HCT116 (cell line): ENCODE results near the gene IL17RD. TPM values are rescaled to one million over a fixed set of nuclear protein-coding genes. Genes with fewer than 3 reads are reported as not detected.

ENCODE experiments used
- ATAC-seq: fragments of 200-7000 bp; cut with Tn5 transposase; 2 replicates; pipeline ENCODE4 v1.9.1; 2020; ENCODE audit warnings: mild to moderate bottlenecking, moderate library complexity
- BruUV-seq: library from RNA; stranded (reverse); fragments of 400-500 nt; replicated peaks from 2 replicates; lab custom pipeline; 2021; lab: Mats Ljungman, UMichigan
- CTCF ChIA-PET: fragments of 300-600 bp; sonication (Branson Sonifier 250); formaldehyde crosslinking; loops from one replicate; lab custom pipeline; 2021; ENCODE audit warnings: antibody characterized with exemption; lab: Charles Lee
- POLR2A ChIA-PET: fragments of 300-600, 350-600 bp; sonication (Branson Sonifier 250); formaldehyde crosslinking; loops from one replicate; lab custom pipeline; 2021; ENCODE audit warnings: antibody characterized with exemption; lab: Charles Lee
- RAD21 ChIA-PET, 2 experiments: fragments of 300-600 bp; sonication (Branson Sonifier 250); formaldehyde crosslinking; loops; one replicate each; lab custom pipeline; 2023; ENCODE audit warnings: low total read pairs in 2 of 2; ENCODE audit not compliant: uncharacterized antibody in 2 of 2, unreplicated experiment in 2 of 2, low non-redundant PET in 1 of 2; lab: Charles Lee
- DNase-seq: peaks from one replicate; pipeline ENCODE4 v3.0.0-alpha.2; 2010; ENCODE audit warnings: low read depth, low spot score
- H2AFZ ChIP-seq: fragments of 200-600 bp; shearing (Covaris generic), sonication (generic); 2 replicates; pipeline ENCODE4 v1.6.1; 2017; ENCODE audit warnings: low read depth, mixed run types, mixed read lengths, antibody characterized with exemption, low read length; ENCODE audit not compliant: poor library complexity, severe bottlenecking
- H3K27ac ChIP-seq: 2 replicates; pipeline ENCODE4 v1.5.1; 2012; ENCODE audit warnings: low read depth, low read length
- H3K27me3 ChIP-seq: fragments of 200-600 bp; sonication (generic); 2 replicates; pipeline ENCODE4 v1.6.1; 2016; ENCODE audit warnings: mixed run types, low read length, mixed read lengths; ENCODE audit not compliant: insufficient read depth
- H3K36me3 ChIP-seq, 2 experiments: fragments of 200-500 bp in 1 of 2; fragments of 200-600 bp in 1 of 2; sonication (Bioruptor generic) in 1 of 2; sonication (generic) in 1 of 2; 2 replicates each; pipeline versions ENCODE4 v1.5.1 to v1.6.1; 2014 to 2016; ENCODE audit warnings: low read length in 2 of 2, inconsistent platforms in 1 of 2, mixed read lengths in 1 of 2, mixed run types in 1 of 2; ENCODE audit not compliant: insufficient read depth in 2 of 2, control insufficient read depth in 1 of 2
- H3K4me1 ChIP-seq, 2 experiments: fragments of 200-600 bp in 1 of 2; sonication (generic) in 1 of 2; 2 replicates each; pipeline versions ENCODE4 v1.5.1 to v1.6.1; 2012 to 2017; ENCODE audit warnings: low read length in 2 of 2, inconsistent platforms in 1 of 2, mild to moderate bottlenecking in 1 of 2, mixed read lengths in 1 of 2, mixed run types in 1 of 2, moderate library complexity in 1 of 2; ENCODE audit not compliant: insufficient read depth in 2 of 2, control insufficient read depth in 1 of 2
- H3K4me2 ChIP-seq: fragments of 200-600 bp; sonication (generic); 2 replicates; pipeline ENCODE4 v1.6.1; 2017; ENCODE audit warnings: mixed run types, low read length, mixed read lengths
- H3K4me3 ChIP-seq, 2 experiments: fragments of 200-600 bp in 1 of 2; sonication (generic) in 1 of 2; replicated peaks in 1 of 2; 2 replicates each; pipeline ENCODE4 v1.5.1; 2011 to 2016; ENCODE audit warnings: low read length in 2 of 2, control low read depth in 1 of 2, low read depth in 1 of 2, mild to moderate bottlenecking in 1 of 2, mixed read lengths in 1 of 2, mixed run types in 1 of 2
- H3K79me2 ChIP-seq: fragments of 200-600 bp; sonication (generic); 2 replicates; pipeline ENCODE4 v1.6.1; 2017; ENCODE audit warnings: mild to moderate bottlenecking, mixed run types, low read length, moderate library complexity, mixed read lengths; ENCODE audit not compliant: insufficient read depth
- H3K9ac ChIP-seq: fragments of 200-600 bp; sonication (generic); 2 replicates; pipeline ENCODE4 v1.6.1; 2016; ENCODE audit warnings: low read length, mixed read lengths
- H3K9me2 ChIP-seq: fragments of 200-600 bp; sonication (generic), shearing (Covaris generic); 2 replicates; pipeline ENCODE4 v1.6.1; 2017; ENCODE audit warnings: mixed run types, mild to moderate bottlenecking, moderate library complexity; ENCODE audit not compliant: insufficient read depth
- H3K9me3 ChIP-seq, 2 experiments: fragments of 200-500 bp in 1 of 2; fragments of 200-600 bp in 1 of 2; sonication (Bioruptor generic) in 1 of 2; sonication (generic) in 1 of 2; 2 replicates each; pipeline ENCODE4 v1.6.1; 2014 to 2017; ENCODE audit warnings: low read length in 2 of 2, mixed read lengths in 2 of 2, inconsistent platforms in 1 of 2, low read depth in 1 of 2, mild to moderate bottlenecking in 1 of 2, mixed run types in 1 of 2, moderate library complexity in 1 of 2; ENCODE audit not compliant: control insufficient read depth in 1 of 2, insufficient read depth in 1 of 2
- H4K20me1 ChIP-seq: fragments of 200-600 bp; sonication (generic), shearing (Covaris generic); 2 replicates; pipeline ENCODE4 v1.6.1; 2017; ENCODE audit warnings: mixed run types, mild to moderate bottlenecking, moderate library complexity; ENCODE audit not compliant: insufficient read depth
- CBX3 ChIP-seq: IDR thresholded peaks from 2 replicates; pipeline ENCODE4 v1.6.1; 2012; ENCODE audit warnings: low read depth
- CEBPB ChIP-seq: IDR thresholded peaks from 2 replicates; pipeline ENCODE4 v1.6.1; 2012; ENCODE audit warnings: low read depth
- ELF1 ChIP-seq: IDR thresholded peaks from 2 replicates; pipeline ENCODE4 v1.6.1; 2012; ENCODE audit warnings: low read depth, borderline replicate concordance
- JUND ChIP-seq: IDR thresholded peaks from 2 replicates; pipeline ENCODE4 v1.6.1; 2012
- RAD21 ChIP-seq: IDR thresholded peaks from 2 replicates; pipeline ENCODE4 v1.6.1; 2012; ENCODE audit warnings: low read depth, mild to moderate bottlenecking
- SRF ChIP-seq: IDR thresholded peaks from 2 replicates; pipeline ENCODE4 v1.6.1; 2012; ENCODE audit warnings: low read depth
- YY1 ChIP-seq: IDR thresholded peaks from 2 replicates; pipeline ENCODE4 v1.6.1; 2011; ENCODE audit warnings: low read length, low read depth, moderate library complexity, mild to moderate bottlenecking; ENCODE audit not compliant: insufficient replicate concordance; ENCODE audit errors: extremely low read depth
- ZBTB33 ChIP-seq: IDR thresholded peaks from 2 replicates; pipeline ENCODE4 v1.6.1; 2011; ENCODE audit warnings: mild to moderate bottlenecking, low read length, moderate library complexity; ENCODE audit not compliant: insufficient replicate concordance; ENCODE audit errors: extremely low read depth
- ZFX ChIP-seq: fragments of 450-650 bp; IDR thresholded peaks from 2 replicates; pipeline ENCODE4 v1.6.1; 2017
- intact Hi-C: fragments of 100-400 bp; cut with micrococcal nuclease; formaldehyde crosslinking; loops from 2 replicates; pipeline ENCODE4 v1.10.0; 2022
- total RNA-seq: library from RNA; stranded (reverse); gene quantifications from one replicate; pipeline ENCODE4 v1.2.1, GENCODE V29; 2021; ENCODE audit not compliant: unreplicated experiment
- TF ChIP-seq, protein P1 (sequence below), 3 experiments: fragments of 200-600 bp in 1 of 3; sonication (generic) in 1 of 3; IDR thresholded peaks in 2 of 3; conservative IDR thresholded peaks in 1 of 3; 2 replicates each; pipeline ENCODE4 v1.5.1; 2012 to 2017; ENCODE audit warnings: low read depth in 2 of 3, low read length in 2 of 3, antibody characterized with exemption in 1 of 3, borderline replicate concordance in 1 of 3, control low read depth in 1 of 3, mild to moderate bottlenecking in 1 of 3, mixed read lengths in 1 of 3, mixed run types in 1 of 3, moderate library complexity in 1 of 3; ENCODE audit not compliant: insufficient read depth in 1 of 3
- TF ChIP-seq, protein P2 (sequence below): IDR thresholded peaks from 2 replicates; pipeline ENCODE4 v1.6.1; 2012

Gene IL17RD
- total RNA-seq, 1 experiment from 2014 or later: 12.3 TPM

DNA sequence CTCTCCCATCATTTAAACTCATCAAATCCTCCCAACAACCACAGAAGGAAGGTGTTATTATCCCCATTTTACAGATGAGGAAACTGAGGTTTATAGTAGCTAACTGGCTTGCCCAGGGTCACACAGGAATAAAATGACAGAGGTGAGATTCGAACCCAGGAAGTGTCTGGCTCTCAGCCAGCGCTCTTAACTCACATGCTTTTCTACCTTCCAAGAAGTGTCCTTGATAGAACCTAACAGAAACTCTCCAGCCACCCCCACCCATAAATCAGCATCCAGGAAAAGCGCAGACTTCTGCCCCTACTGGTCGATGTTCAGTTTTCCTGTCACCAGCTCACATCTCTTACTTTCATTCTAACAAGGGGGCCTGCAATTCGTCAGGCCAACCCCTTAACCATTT lies 52.9 kb downstream of the IL17RD start:
- CTCF ChIA-PET: no interaction called here
- peak; percentile 80 for ATAC-seq

DNA sequence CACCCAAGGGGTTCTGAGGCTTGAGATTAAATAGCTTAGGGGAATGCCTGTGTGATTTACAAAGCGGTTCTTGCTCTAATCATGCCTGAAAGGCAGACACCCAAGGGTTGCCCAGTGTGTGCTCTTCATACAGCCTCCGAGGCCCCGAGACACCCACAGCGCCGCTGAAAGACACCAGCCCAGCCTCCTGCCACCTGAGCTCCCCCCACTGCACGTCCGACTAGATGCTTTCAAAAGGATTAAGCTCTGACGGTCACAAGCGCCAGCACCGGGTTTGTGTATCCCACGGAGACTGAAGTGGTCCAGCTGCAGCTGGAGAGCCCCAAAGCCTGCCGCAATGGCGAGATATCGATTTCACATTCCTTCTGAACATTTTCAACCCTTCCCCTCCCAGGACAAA lies 54.4 kb downstream of the IL17RD start:
- H3K9me2 ChIP-seq: no peaks in the 10 kb centered on the region
- no peaks in the 10 kb centered on the region for H3K27me3 ChIP-seq
- H4K20me1 ChIP-seq: no peaks in the 10 kb centered on the region
- H3K9ac ChIP-seq: no peak overlapping the region
- H3K9me3 ChIP-seq: no peaks in the 10 kb centered on the region
- BruUV-seq: no TSS peak
- no peak for DNase-seq
- H3K36me3 ChIP-seq: no peaks in the 10 kb centered on the region
- RAD21 ChIA-PET: no interaction called here
- no peak for ATAC-seq
- POLR2A ChIA-PET: no interaction called here
- CTCF ChIA-PET: interaction anchor here (1.1 kb wide), 1 partner anchor 10 kb away, joined by 5 read pairs; no protein-coding TSS in a partner anchor
- no peak overlapping the region for H3K4me2 ChIP-seq
- peaks cover 3 to 6% of the 10 kb centered on the region in 2 experiments; a peak in 1 of 4 replicates for H3K4me1 ChIP-seq
- H2AFZ ChIP-seq: no peak overlapping the region
- intact Hi-C loops: no loop called here
- H3K27ac ChIP-seq: no peak overlapping the region
- H3K79me2 ChIP-seq: no peaks in the 10 kb centered on the region
- H3K4me3 ChIP-seq: no peak overlapping the region
- TF ChIP-seq CBX3 (no peak), RAD21 (no peak), ZBTB33 (no peak), ZFX (no peak), CEBPB (no peak), YY1 (no peak), JUND (no peak), SRF (no peak), ELF1 (no peak)
- TF ChIP-seq, protein P1, sequence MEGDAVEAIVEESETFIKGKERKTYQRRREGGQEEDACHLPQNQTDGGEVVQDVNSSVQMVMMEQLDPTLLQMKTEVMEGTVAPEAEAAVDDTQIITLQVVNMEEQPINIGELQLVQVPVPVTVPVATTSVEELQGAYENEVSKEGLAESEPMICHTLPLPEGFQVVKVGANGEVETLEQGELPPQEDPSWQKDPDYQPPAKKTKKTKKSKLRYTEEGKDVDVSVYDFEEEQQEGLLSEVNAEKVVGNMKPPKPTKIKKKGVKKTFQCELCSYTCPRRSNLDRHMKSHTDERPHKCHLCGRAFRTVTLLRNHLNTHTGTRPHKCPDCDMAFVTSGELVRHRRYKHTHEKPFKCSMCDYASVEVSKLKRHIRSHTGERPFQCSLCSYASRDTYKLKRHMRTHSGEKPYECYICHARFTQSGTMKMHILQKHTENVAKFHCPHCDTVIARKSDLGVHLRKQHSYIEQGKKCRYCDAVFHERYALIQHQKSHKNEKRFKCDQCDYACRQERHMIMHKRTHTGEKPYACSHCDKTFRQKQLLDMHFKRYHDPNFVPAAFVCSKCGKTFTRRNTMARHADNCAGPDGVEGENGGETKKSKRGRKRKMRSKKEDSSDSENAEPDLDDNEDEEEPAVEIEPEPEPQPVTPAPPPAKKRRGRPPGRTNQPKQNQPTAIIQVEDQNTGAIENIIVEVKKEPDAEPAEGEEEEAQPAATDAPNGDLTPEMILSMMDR (IDR thresholded peaks at IDR 0.05 in 2 of 3, conservative IDR thresholded peaks at IDR 0.05 in 1 of 3; ENCODE audit: borderline replicate concordance in 1 of 3, insufficient read depth in 1 of 3, low read depth in 2 of 3, low read length in 2 of 3): no peak
- TF ChIP-seq, protein P2, sequence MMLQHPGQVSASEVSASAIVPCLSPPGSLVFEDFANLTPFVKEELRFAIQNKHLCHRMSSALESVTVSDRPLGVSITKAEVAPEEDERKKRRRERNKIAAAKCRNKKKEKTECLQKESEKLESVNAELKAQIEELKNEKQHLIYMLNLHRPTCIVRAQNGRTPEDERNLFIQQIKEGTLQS: no peak

More for the DNA sequence above, 52.9 kb downstream of the IL17RD start:
- Histone ChIP-seq H3K9me2 (no peaks in the 10 kb centered on the region), H3K9me3 (no peaks in the 10 kb centered on the region), H3K9ac (no peak overlapping the region), H3K79me2 (no peaks in the 10 kb centered on the region), H2AFZ (no peak overlapping the region), H3K27ac (no peak overlapping the region), H4K20me1 (no peaks in the 10 kb centered on the region), H3K4me3 (no peak overlapping the region), H3K27me3 (no peaks in the 10 kb centered on the region), H3K36me3 (no peaks in the 10 kb centered on the region), H3K4me2 (no peak overlapping the region), H3K4me1 (peaks cover 3 to 6% of the 10 kb centered on the region in 2 experiments; a peak in 1 of 4 replicates)
- TF ChIP-seq CEBPB: no peak
- TF ChIP-seq, protein P1 (IDR thresholded peaks at IDR 0.05 in 2 of 3, conservative IDR thresholded peaks at IDR 0.05 in 1 of 3; ENCODE audit: borderline replicate concordance in 1 of 3, insufficient read depth in 1 of 3, low read depth in 2 of 3, low read length in 2 of 3): peak in 2 of 3 experiments; percentile 43 to 49; a peak in 3 of 6 replicates
- no TSS peak for BruUV-seq
- ChIA-PET POLR2A (no interaction called here), RAD21 (no interaction called here)
- intact Hi-C loops: no loop called here
- DNase-seq: no peak
